BE2C (cell line): ENCODE measurements around the gene FAM237B.

Source experiments
- DNase-seq: peaks from one replicate; pipeline ENCODE4 v3.0.0-alpha.2; 2020
- H3K27me3 ChIP-seq: fragments of 250-450 bp; sonication (Bioruptor Pico); 2 replicates; pipeline ENCODE4 v1.5.1; 2020; ENCODE audit warnings: mild to moderate bottlenecking
- H3K36me3 ChIP-seq: fragments of 250-450 bp; sonication (Bioruptor Pico); 2 replicates; pipeline ENCODE4 v1.5.1; 2020; ENCODE audit warnings: mild to moderate bottlenecking
- H3K4me1 ChIP-seq: fragments of 250-450 bp; sonication (Bioruptor Pico); 2 replicates; pipeline ENCODE4 v1.5.1; 2020
- H3K4me3 ChIP-seq: 2 replicates; pipeline ENCODE4 v1.5.1; 2011; ENCODE audit warnings: low read depth, low read length
- H3K9me3 ChIP-seq: fragments of 250-450 bp; sonication (Bioruptor Pico); 2 replicates; pipeline ENCODE4 v1.5.1; 2020
- TF ChIP-seq, protein P1 (sequence below): IDR thresholded peaks from 2 replicates; pipeline ENCODE4 v1.5.1; 2012; ENCODE audit warnings: mild to moderate bottlenecking, low read depth, low read length

Gene FAM237B

DNA sequence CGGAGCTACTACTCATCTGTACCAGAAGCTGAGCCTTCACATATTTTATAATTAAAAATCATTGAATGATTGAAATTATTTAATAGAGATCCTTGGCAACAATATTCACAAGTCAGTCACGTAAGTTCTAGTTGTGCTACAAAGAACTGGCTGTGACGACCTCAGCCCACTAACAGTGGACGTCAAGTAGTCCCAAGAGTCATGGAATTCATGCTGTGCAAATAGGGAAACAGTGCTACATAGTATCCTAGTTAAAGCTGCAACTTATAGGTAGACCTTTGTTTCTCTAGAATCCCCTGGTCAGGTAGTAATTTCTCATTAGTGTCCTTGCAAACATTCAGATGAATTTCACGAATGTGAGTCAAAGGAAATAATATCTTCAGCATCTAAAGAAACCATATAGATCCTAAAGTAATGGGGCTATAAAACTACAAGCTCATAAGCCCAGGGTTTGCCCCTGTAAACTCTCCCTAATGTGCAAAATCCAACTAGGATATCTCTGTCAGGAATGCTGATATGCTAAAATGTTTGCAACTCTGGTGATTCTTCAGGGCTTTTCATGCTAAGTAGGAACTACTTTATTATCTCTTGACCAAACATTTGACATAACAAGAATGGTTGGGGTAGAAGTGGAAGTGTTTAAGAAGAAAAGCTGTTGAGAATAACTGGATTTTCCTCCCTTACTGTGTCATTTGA, 44.9 kb downstream of the FAM237B start:
- H3K4me1 ChIP-seq: no peaks in the 10 kb centered on the region
- no peaks in the 10 kb centered on the region for H3K27me3 ChIP-seq
- no peaks in the 10 kb centered on the region for H3K9me3 ChIP-seq
- no peaks in the 10 kb centered on the region for H3K36me3 ChIP-seq
- no peak overlapping the region for H3K4me3 ChIP-seq
- DNase-seq: no peak
- TF ChIP-seq, protein P1, sequence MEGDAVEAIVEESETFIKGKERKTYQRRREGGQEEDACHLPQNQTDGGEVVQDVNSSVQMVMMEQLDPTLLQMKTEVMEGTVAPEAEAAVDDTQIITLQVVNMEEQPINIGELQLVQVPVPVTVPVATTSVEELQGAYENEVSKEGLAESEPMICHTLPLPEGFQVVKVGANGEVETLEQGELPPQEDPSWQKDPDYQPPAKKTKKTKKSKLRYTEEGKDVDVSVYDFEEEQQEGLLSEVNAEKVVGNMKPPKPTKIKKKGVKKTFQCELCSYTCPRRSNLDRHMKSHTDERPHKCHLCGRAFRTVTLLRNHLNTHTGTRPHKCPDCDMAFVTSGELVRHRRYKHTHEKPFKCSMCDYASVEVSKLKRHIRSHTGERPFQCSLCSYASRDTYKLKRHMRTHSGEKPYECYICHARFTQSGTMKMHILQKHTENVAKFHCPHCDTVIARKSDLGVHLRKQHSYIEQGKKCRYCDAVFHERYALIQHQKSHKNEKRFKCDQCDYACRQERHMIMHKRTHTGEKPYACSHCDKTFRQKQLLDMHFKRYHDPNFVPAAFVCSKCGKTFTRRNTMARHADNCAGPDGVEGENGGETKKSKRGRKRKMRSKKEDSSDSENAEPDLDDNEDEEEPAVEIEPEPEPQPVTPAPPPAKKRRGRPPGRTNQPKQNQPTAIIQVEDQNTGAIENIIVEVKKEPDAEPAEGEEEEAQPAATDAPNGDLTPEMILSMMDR: no peak

DNA sequence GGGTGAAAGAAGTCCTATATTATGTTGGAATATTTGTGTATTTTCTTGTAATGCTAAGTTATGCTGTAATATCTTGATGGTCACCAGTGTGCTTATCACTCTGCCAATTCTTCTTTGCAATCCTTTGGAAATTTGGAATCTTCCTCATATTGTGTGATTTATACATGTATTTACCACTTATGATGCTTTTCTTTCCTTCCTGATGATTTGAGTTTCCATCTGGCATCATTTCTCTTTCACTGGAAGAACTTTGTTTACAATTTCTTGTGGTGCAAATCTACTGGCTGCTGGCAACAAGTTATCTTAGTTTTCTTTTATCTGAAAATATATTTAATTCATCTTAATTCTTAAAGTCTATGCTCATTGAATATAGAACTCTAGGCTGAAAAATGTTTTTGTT, 46.9 kb downstream of the FAM237B start:
- Histone ChIP-seq H3K4me3 (no peak overlapping the region), H3K27me3 (no peaks in the 10 kb centered on the region), H3K36me3 (no peaks in the 10 kb centered on the region), H3K4me1 (no peaks in the 10 kb centered on the region), H3K9me3 (no peaks in the 10 kb centered on the region)
- no peak for DNase-seq
- TF ChIP-seq, protein P1: no peak

- Histone ChIP-seq H3K36me3 (no peaks in the 10 kb centered on the region), H3K4me3 (no peak overlapping the region), H3K4me1 (no peaks in the 10 kb centered on the region), H3K9me3 (no peaks in the 10 kb centered on the region), H3K27me3 (no peaks in the 10 kb centered on the region; the same call in 1 of the 2 replicates)
- TF ChIP-seq, protein P1: no peak
- no peak for DNase-seq
Measured at GRCh38 chr7:90272242-90272641, 48.9 kb downstream of the FAM237B start.

DNA sequence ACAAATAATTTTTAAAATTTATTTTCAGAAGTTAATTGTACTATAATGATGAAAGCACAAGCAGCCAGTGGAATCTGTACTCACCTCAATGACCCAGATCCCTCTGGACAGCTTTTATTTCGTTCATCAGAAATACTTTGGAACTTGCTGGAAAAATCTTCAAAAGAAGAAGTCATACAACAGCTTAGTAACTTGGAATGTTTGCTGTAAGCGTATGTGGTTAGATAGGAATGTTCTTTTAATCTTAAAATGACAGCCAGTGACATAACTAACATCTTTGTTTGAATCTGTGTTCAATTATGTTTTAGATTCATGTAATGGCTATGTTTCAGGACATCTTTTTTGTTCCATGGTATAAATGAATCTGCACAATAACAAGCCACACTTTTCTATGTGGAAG, 49.4 kb downstream of the FAM237B start:
- Histone ChIP-seq H3K4me3 (no peak overlapping the region), H3K27me3 (no peaks in the 10 kb centered on the region; the same call in 1 of the 2 replicates), H3K36me3 (no peaks in the 10 kb centered on the region), H3K9me3 (no peaks in the 10 kb centered on the region), H3K4me1 (no peaks in the 10 kb centered on the region)
- no peak for DNase-seq
- TF ChIP-seq, protein P1: no peak

DNA sequence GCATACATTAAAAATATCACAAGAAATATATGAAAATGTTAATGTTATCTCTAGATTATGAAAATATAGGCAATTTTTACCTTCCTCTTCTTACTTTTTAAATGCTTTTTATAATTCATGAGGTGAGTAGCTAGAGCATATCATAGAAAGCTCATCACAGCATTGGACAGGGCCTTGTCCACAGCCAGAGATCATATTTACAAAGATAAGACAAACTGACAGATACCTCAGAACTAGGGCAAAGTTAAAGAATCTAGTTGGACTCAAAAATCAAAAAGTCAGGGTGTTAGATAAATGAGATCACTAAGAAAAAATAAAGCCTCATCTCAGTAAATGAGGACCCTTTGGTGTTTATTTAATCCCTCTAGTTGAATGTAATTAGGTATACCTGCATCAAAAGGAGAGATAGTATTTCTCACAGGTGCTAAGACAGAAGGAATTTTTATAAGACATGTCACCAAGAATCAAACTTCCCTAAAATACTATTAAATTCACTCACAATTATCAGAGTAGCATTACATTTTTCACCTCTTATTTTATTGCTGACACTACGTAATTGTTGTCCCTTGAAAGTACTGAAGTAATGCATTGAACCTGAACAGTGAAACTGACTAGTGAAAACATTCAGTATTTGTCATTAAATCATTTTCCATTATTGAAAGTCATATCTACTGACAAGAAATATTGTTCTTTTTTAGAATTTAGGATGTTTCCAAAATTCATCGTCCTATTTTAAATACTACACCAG, 50.5 kb downstream of the FAM237B start:
- H3K4me3 ChIP-seq: no peak overlapping the region
- peaks cover 4% of the 10 kb centered on the region; the same call in 1 of the 2 replicates for H3K27me3 ChIP-seq
- no peaks in the 10 kb centered on the region for H3K36me3 ChIP-seq
- TF ChIP-seq, protein P1: no peak
- DNase-seq: no peak
- no peaks in the 10 kb centered on the region for H3K4me1 ChIP-seq
- no peaks in the 10 kb centered on the region for H3K9me3 ChIP-seq

- Histone ChIP-seq H3K4me1 (no peaks in the 10 kb centered on the region), H3K27me3 (peaks cover 7% of the 10 kb centered on the region; the same call in 1 of the 2 replicates), H3K9me3 (no peaks in the 10 kb centered on the region), H3K36me3 (no peaks in the 10 kb centered on the region), H3K4me3 (no peak overlapping the region)
- TF ChIP-seq, protein P1: no peak
- no peak for DNase-seq
Measured at GRCh38 chr7:90269163-90269562, 51.9 kb downstream of the FAM237B start.
